Neural cell (in vitro differentiated cells): ENCODE data around the gene GLRA1. TPM values are rescaled to one million over a fixed set of nuclear protein-coding genes. Genes with fewer than 3 reads are reported as not detected.

Experiments
- H2AFZ ChIP-seq: fragments of 200-600, 300-800 bp; sonication (generic), shearing (Covaris generic); 2 replicates; pipeline ENCODE4 v1.6.0; 2014; ENCODE audit warnings: low read depth, mild to moderate bottlenecking, antibody characterized with exemption, low read length, moderate library complexity
- H3F3A ChIP-seq: fragments of 200-600 bp; shearing (Covaris generic); 2 replicates; pipeline ENCODE4 v1.6.1; 2016; ENCODE audit warnings: mild to moderate bottlenecking, moderate library complexity, mixed read lengths, antibody characterized with exemption, low read length; ENCODE audit not compliant: insufficient read depth, poor library complexity, severe bottlenecking
- H3K27ac ChIP-seq: fragments of 200-600, 300-800 bp; sonication (generic), shearing (Covaris generic); 2 replicates; pipeline ENCODE4 v1.5.1; 2014; ENCODE audit warnings: mild to moderate bottlenecking, low read length, moderate library complexity
- H3K27me3 ChIP-seq: fragments of 300-800, 200-600 bp; sonication (generic), shearing (Covaris generic); 2 replicates; pipeline ENCODE4 v1.6.0; 2014; ENCODE audit warnings: mild to moderate bottlenecking, low read depth, low read length, moderate library complexity; ENCODE audit not compliant: insufficient read depth
- H3K36me3 ChIP-seq: fragments of 300-800, 200-600 bp; sonication (generic), shearing (Covaris generic); 2 replicates; pipeline ENCODE4 v1.5.1; 2014; ENCODE audit warnings: mild to moderate bottlenecking, antibody characterized with exemption, low read length, moderate library complexity; ENCODE audit not compliant: insufficient read depth
- H3K4me2 ChIP-seq: fragments of 300-800, 200-600 bp; sonication (generic), shearing (Covaris generic); 2 replicates; pipeline ENCODE4 v1.6.0; 2014; ENCODE audit warnings: mild to moderate bottlenecking, low read length
- H3K4me3 ChIP-seq: fragments of 300-800, 200-600 bp; sonication (generic), shearing (Covaris generic); 2 replicates; pipeline ENCODE4 v1.5.1; 2014; ENCODE audit warnings: mild to moderate bottlenecking, low read length, moderate library complexity
- H3K79me2 ChIP-seq: fragments of 200-600 bp; shearing (Covaris generic); replicated peaks from 2 replicates; pipeline ENCODE4 v1.6.0; 2014; ENCODE audit warnings: mild to moderate bottlenecking, low read length, moderate library complexity; ENCODE audit not compliant: insufficient read depth
- H3K9ac ChIP-seq: fragments of 300-800, 200-600 bp; sonication (generic), shearing (Covaris generic); 2 replicates; pipeline ENCODE4 v1.6.1; 2016; ENCODE audit warnings: mild to moderate bottlenecking, low read length, mixed read lengths
- H3K9me2 ChIP-seq: fragments of 200-600 bp; shearing (Covaris generic); 2 replicates; pipeline ENCODE4 v1.6.1; 2016; ENCODE audit warnings: mild to moderate bottlenecking, low read length, mixed read lengths; ENCODE audit not compliant: insufficient read depth
- H3K9me3 ChIP-seq: fragments of 200-600, 300-800 bp; sonication (generic), shearing (Covaris generic); 2 replicates; pipeline ENCODE4 v1.6.1; 2016; ENCODE audit warnings: mild to moderate bottlenecking, mixed run types, low read length, moderate library complexity, mixed read lengths
- H4K20me1 ChIP-seq: fragments of 200-600 bp; shearing (Covaris generic); 2 replicates; pipeline ENCODE4 v1.6.1; 2016; ENCODE audit warnings: mild to moderate bottlenecking, mixed run types; ENCODE audit not compliant: insufficient read depth
- CTCF ChIP-seq: fragments of 450-650 bp; IDR thresholded peaks from 2 replicates; pipeline ENCODE4 v1.5.1; 2014; ENCODE audit warnings: antibody characterized with exemption, mild to moderate bottlenecking, moderate library complexity; ENCODE audit not compliant: poor library complexity, severe bottlenecking
- EP300 ChIP-seq: fragments of 450-650 bp; conservative IDR thresholded peaks from 2 replicates; pipeline ENCODE4 v1.6.1; 2014; ENCODE audit warnings: antibody characterized with exemption, mild to moderate bottlenecking, moderate library complexity; ENCODE audit not compliant: poor library complexity, severe bottlenecking
- EZH2 ChIP-seq: fragments of 200-600, 300-800 bp; shearing (Covaris generic), sonication (generic); IDR thresholded peaks from 2 replicates; pipeline ENCODE4 v1.6.1; 2014; ENCODE audit warnings: antibody characterized with exemption, low read length, borderline replicate concordance, mild to moderate bottlenecking; ENCODE audit not compliant: insufficient read depth, poor library complexity, severe bottlenecking
- MXI1 ChIP-seq: fragments of 450-650 bp; conservative IDR thresholded peaks from 2 replicates; pipeline ENCODE4 v1.6.1; 2014; ENCODE audit warnings: antibody characterized with exemption, mild to moderate bottlenecking; ENCODE audit not compliant: poor library complexity, severe bottlenecking
- POLR2AphosphoS5 ChIP-seq: IDR thresholded peaks from 2 replicates; pipeline ENCODE4 v1.6.1; 2012
- RAD21 ChIP-seq: fragments of 450-650 bp; conservative IDR thresholded peaks from 2 replicates; pipeline ENCODE4 v1.6.1; 2014; ENCODE audit warnings: antibody characterized with exemption, mild to moderate bottlenecking, moderate library complexity
- REST ChIP-seq: IDR thresholded peaks from 2 replicates; pipeline ENCODE4 v1.6.1; 2012; ENCODE audit warnings: borderline replicate concordance
- SMC3 ChIP-seq: fragments of 450-650 bp; conservative IDR thresholded peaks from 2 replicates; pipeline ENCODE4 v1.6.1; 2014; ENCODE audit warnings: antibody characterized with exemption, mild to moderate bottlenecking, moderate library complexity; ENCODE audit not compliant: poor library complexity
- TAF1 ChIP-seq: IDR thresholded peaks from 2 replicates; pipeline ENCODE4 v1.6.1; 2012; ENCODE audit warnings: low read depth
- polyA plus RNA-seq: library from polyadenylated mRNA; depleted of rRNA; stranded (reverse); fragments of >200 nt; gene quantifications from 2 replicates; pipeline ENCODE4 v1.2.3, GENCODE V29; 2014

Gene GLRA1
- polyA plus RNA-seq, 1 donor from 2014 or later = not detected

GRCh38 chr5:151961557-151961956 lies 36.9 kb upstream of the GLRA1 start:
- Histone ChIP-seq H3K4me3 (no peak overlapping the region), H3K9ac (no peak overlapping the region), H3K4me2 (no peak overlapping the region), H3F3A (no peaks in the 10 kb centered on the region), H3K9me2 (no peaks in the 10 kb centered on the region), H3K27me3 (no peaks in the 10 kb centered on the region), H3K79me2 (no peaks in the 10 kb centered on the region), H4K20me1 (no peaks in the 10 kb centered on the region), H3K9me3 (no peaks in the 10 kb centered on the region), H3K27ac (no peak overlapping the region), H3K36me3 (no peaks in the 10 kb centered on the region), H2AFZ (no peak overlapping the region)
- no peak for TF ChIP-seq MXI1
- TF ChIP-seq SMC3 = no peak
- no peak for TF ChIP-seq EP300
- no peak for TF ChIP-seq REST
- TF ChIP-seq EZH2 = no peak
- TF ChIP-seq RAD21 = no peak
- no peak for TF ChIP-seq POLR2AphosphoS5
- no peak for TF ChIP-seq TAF1
- no peak for TF ChIP-seq CTCF

GRCh38 chr5:151958111-151958510 lies 33.5 kb upstream of the GLRA1 start:
- no peaks in the 10 kb centered on the region for H3K9me3 ChIP-seq
- H3K9ac ChIP-seq = no peak overlapping the region
- H3F3A ChIP-seq = no peaks in the 10 kb centered on the region
- no peaks in the 10 kb centered on the region for H3K27me3 ChIP-seq
- H3K79me2 ChIP-seq = no peaks in the 10 kb centered on the region
- H3K36me3 ChIP-seq = no peaks in the 10 kb centered on the region
- no peaks in the 10 kb centered on the region for H4K20me1 ChIP-seq
- H3K4me2 ChIP-seq = no peak overlapping the region
- no peaks in the 10 kb centered on the region for H3K9me2 ChIP-seq
- no peak overlapping the region for H3K4me3 ChIP-seq
- H3K27ac ChIP-seq = no peak overlapping the region
- H2AFZ ChIP-seq = no peak overlapping the region
- no peak for TF ChIP-seq MXI1
- no peak for TF ChIP-seq EP300
- TF ChIP-seq POLR2AphosphoS5 = no peak
- TF ChIP-seq RAD21 = no peak
- no peak for TF ChIP-seq SMC3
- TF ChIP-seq CTCF = no peak
- no peak for TF ChIP-seq EZH2
- TF ChIP-seq REST = no peak
- TF ChIP-seq TAF1 = no peak
